ENCODE measurements around the gene DGKD.
"Not testable (repeated sequence)": the region's sequence is repeated elsewhere in the genome, so short reads cannot be mapped to it uniquely, and the experiment has no call there.

Gene DGKD

DNA sequence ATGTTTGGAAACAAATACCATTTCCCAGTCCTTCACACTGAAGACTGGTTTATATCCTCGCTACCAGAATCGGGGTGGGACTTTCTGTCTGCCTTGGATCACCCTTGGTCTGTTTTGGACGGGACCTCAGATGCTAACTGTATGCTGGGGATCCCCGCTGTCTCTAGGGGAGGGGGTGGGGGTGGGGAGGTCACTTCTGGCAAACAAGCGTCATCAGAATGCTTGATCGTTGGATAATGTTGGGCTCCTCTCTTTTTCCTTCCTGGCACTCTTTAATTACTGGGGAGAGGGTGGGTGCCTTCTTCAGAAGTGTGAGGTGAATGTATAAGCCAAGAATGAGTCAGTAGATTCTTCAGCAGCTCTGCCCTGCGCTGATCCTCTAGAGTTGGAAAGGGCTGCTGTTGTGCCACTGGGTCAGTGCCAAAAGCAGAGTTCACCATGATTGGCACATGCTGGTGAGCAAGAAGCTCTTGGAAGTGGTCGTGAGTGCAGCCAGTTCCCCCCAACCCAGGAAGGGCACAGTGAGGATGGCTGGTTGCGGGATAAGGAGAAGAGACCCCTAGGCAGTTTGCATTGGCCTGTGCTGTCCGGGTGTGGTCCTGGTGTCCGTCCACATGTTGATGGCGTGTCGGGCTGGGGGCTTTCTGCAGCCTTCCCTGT lies 32.2 kb downstream of the DGKD start:
- FAIRE-seq, result no peak

DNA sequence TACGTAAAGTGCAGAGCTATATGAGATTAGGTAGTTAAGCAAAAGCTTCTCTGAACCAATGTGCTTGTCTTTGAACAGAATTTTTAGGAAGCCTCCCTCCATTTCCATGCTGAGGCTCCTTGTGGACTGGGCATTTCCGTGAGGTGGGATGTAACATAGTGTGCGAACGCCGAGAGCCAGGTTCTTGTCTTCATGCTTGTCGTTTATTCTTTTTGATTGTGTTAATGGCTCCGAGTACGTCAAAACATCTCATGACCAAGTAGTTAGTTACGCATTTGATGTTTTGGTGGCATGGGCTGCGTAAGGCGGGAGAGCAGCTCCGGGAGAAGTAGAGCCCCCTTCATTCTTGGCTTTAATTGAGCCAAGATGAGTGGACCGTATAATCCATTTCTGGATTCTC lies 32.9 kb downstream of the DGKD start:
- no peak for FAIRE-seq

- FAIRE-seq, result peak; percentile 41
These were observed 33.6 kb downstream of the DGKD start for GRCh38 chr2:233387667-233388528.

GRCh38 chr2:233389601-233390125 lies 35.4 kb downstream of the DGKD start:
- FAIRE-seq, result no peak

DNA sequence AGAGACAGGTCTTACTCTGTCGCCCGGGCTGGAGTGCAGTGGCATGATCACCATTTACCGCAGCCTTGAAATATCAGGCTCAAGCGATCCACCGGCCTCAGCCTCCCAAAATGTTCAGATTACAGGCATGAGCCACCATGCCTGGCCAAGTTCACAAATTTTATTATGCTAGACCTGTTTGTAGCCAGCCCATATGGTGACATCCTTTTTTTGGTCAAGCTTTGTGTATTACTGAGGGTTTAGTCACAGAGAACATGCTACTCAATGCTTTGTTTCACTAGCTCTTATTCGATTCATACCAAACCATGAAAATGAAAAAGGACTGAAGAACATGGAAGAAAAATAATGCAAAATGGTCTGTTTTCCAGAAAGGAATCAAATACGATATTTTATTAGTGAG lies 41.4 kb downstream of the DGKD start:
- no peak for FAIRE-seq

DNA sequence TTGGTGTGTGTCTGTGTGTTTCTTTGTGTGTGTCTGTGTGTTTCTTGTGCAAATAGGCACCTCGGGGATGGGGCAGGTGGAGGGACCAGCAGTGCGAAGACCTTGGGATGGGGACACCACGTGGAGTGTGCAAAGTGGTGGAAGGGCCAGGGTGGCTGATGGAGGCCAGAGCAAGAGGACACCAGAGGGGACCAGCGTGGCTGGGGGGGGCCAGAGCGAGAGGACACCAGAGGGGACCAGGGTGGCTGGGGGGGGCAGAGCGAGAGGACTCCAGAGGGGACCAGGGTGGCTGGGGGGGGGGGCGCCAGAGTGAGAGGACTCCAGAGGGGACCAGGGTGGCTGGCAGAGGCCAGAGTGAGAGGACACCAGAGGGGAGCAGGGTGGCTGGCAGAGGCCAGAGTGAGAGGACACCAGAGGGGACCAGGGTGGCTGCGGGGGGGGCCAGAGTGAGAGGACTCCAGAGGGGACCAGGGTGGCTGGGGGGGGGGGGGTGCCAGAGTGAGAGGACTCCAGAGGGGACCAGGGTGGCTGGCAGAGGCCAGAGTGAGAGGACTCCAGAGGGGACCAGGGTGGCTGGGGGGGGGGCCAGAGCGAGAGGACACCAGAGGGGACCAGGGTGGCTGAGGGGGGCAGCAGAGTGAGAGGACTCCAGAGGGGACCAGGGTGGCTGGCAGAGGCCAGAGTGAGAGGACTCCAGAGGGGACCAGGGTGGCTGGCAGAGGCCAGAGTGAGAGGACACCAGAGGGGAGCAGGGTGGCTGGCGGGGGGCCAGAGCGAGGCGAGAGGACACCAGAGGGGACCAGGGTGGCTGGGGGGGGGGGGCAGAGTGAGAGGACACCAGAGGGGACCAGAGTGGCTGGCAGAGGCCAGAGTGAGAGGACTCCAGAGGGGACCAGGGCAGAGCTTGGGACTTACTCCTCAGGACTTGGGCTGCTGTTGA lies 42.7 kb downstream of the DGKD start:
- not testable (repeated sequence) for FAIRE-seq

GRCh38 chr2:233399306-233400225 lies 45.3 kb downstream of the DGKD start:
- FAIRE-seq, result no peak

- no peak for FAIRE-seq
These were observed 46.0 kb downstream of the DGKD start for GRCh38 chr2:233400341-233400740.

GRCh38 chr2:233400961-233401360 lies 46.7 kb downstream of the DGKD start:
- no peak for FAIRE-seq

GRCh38 chr2:233402346-233402745 lies 48.1 kb downstream of the DGKD start:
- no peak for FAIRE-seq

DNA sequence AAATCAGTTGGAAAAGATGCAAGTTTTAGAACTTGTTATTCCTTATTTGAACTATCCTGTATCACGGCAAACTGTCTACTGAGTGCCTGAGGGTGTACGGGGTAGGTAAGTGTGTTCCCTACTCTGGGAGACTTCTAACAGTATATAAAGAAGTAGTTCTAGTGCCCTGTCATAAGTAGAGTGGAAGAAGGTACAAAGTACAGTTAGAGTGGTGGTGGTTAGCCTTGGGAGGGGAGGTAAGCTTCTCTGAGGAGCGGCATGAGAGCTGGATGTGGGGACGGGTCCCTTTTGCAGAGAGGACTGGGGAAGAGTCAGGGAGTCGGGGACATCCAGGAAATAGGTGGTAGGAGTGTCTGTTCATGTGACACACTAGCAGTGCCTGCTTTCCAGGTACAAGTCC lies 48.5 kb downstream of the DGKD start:
- FAIRE-seq, result no peak

DNA sequence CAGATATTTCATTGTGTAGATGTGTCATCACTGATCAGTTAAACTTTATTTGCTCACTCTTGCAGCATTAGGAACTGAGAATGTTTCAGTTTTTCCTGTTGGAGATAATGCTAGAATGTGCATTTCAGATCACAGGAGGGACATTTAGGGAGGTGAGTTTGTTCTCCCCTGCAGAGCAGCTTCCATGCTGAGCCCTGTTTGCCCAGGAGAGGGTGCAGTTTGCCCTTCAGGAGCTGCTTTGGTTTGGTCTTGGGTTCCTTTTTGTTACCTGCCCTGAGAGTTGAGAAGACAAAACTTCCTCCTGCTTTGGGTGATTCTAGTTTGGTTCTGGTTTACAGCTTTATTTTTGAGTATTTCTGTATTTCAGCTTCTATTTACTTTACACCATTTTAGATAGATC lies 49.9 kb downstream of the DGKD start:
- FAIRE-seq, result no peak

GRCh38 chr2:233406865-233407264 lies 52.6 kb downstream of the DGKD start:
- no peak for FAIRE-seq

- no peak for FAIRE-seq
These were observed 53.5 kb downstream of the DGKD start for GRCh38 chr2:233407771-233408181.

GRCh38 chr2:233408366-233409285 lies 54.3 kb downstream of the DGKD start:
- FAIRE-seq, result no peak

DNA sequence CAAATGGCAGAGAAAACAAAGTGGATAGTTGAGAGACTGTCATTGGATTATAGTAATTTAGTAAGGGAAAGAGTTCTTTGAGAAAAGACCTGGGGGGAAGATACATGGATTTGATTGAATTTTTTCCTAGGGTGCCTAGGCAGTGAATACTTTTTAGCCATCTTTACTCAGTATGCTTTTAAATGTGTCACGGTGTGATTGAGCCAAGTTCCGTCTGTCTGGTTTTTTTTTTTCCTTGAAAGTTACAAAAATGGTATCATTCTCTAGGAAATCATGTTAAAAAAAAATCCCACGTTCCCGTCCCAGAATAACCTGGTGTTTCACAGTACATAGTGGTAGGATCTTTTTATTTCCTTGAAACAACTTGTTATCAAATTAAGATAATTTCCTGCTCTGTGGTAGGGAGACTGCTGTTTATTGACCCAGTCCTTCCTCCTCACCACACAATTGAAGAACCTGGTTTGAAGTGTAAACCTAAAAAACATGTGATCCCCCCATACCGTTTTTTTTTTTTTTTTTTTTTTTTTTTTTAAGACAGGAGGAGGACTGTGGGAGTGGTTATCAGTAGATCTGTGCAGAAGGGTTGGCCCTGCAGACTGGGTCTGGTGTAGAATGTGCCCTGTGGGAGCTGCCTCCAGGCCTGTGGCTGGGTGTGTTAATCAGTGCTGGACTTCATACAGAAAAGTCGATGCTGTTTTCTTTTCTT lies 55.1 kb downstream of the DGKD start:
- FAIRE-seq, result no peak

GRCh38 chr2:233410196-233410760 lies 56.0 kb downstream of the DGKD start:
- FAIRE-seq, result no peak

- FAIRE-seq, result no peak
These were observed 56.9 kb downstream of the DGKD start for GRCh38 chr2:233411162-233411561.

DNA sequence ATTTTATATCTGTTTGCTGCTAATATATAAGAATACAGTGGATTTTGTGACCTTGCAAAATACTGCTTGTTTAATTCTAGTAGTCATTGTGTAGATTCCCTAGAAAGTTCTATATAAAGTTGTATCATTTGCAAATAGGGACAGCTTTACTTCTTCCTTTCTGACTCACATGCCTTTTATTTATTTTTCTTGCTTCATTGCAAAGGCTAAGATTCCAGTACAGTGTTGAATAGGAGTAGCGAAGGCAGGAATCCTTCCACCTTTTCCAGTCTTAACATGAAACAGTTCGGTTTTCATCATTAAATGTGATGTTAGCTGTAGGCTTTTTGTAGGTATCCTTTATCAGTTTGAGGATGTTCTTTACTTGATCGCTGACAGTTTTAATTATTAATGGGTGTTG lies 58.1 kb downstream of the DGKD start:
- no peak for FAIRE-seq

GRCh38 chr2:233413046-233413445 lies 58.8 kb downstream of the DGKD start:
- no peak for FAIRE-seq
